SK-N-SH (cell line): ENCODE results near the gene IL4R.

Source experiments
- CTCF ChIP-seq: fragments of 200-600 bp; sonication (generic); IDR thresholded peaks from 2 replicates; pipeline ENCODE4 v1.6.1; 2017; ENCODE audit warnings: antibody characterized with exemption, mild to moderate bottlenecking, moderate library complexity
- JUND ChIP-seq: IDR thresholded peaks from 2 replicates; pipeline ENCODE4 v1.4.0; 2012
- MAX ChIP-seq: IDR thresholded peaks from 2 replicates; pipeline ENCODE4 v1.4.0; 2012; ENCODE audit warnings: low read depth
- NRF1 ChIP-seq: IDR thresholded peaks from 2 replicates; pipeline ENCODE4 v1.6.1; 2012; ENCODE audit warnings: low read depth, mild to moderate bottlenecking, low read length
- PBX3 ChIP-seq: IDR thresholded peaks from 2 replicates; pipeline ENCODE4; 2012
- POLR2AphosphoS5 ChIP-seq: IDR thresholded peaks from 2 replicates; pipeline ENCODE4 v1.6.1; 2012; ENCODE audit warnings: low read depth, low read length
- RAD21 ChIP-seq: IDR thresholded peaks from 2 replicates; pipeline ENCODE4 v1.6.1; 2012; ENCODE audit warnings: mild to moderate bottlenecking, low read length
- RCOR1 ChIP-seq: fragments of 150-350 bp; IDR thresholded peaks from 2 replicates; pipeline ENCODE4 v1.6.1; 2017; ENCODE audit warnings: antibody characterized with exemption, low read length
- REST ChIP-seq: IDR thresholded peaks from 2 replicates; pipeline ENCODE4 v1.6.1; 2012; ENCODE audit warnings: mild to moderate bottlenecking, low read depth, low read length, moderate library complexity
- TAF1 ChIP-seq: IDR thresholded peaks from 2 replicates; pipeline ENCODE4 v1.6.1; 2012; ENCODE audit warnings: low read depth, mild to moderate bottlenecking, low read length, moderate library complexity, borderline replicate concordance
- TCF12 ChIP-seq: IDR thresholded peaks from 2 replicates; pipeline ENCODE4 v1.4.0; 2012
- USF1 ChIP-seq: IDR thresholded peaks from 2 replicates; pipeline ENCODE4 v1.4.0; 2012; ENCODE audit warnings: low read depth, borderline replicate concordance
- USF2 ChIP-seq: fragments of 150-350 bp; IDR thresholded peaks from 2 replicates; pipeline ENCODE4 v1.6.1; 2017; ENCODE audit warnings: antibody characterized with exemption, low read length, low read depth, borderline replicate concordance

- TF ChIP-seq CTCF (no peak), RAD21 (no peak), RCOR1 (no peak), TCF12 (no peak), NRF1 (no peak), PBX3 (no peak), USF2 (no peak), REST (no peak), POLR2AphosphoS5 (no peak), MAX (no peak), JUND (no peak), TAF1 (no peak), USF1 (no peak)
These were observed 973 bp upstream of the IL4R start for GRCh38 chr16:27312580-27313421.
